Stimulated activated CD8-positive, alpha-beta memory T cell treated with anti-CD3 and anti-CD28 coated beads, Interleukin-12 subunit alpha, Interleukin-12 subunit beta, amount 100 ng/mL, for 1 hour (primary cell): ENCODE results near the gene FBXO31.

Experiments
- DNase-seq: peaks from one replicate; pipeline ENCODE4 v3.0.0-alpha.2; 2020; ENCODE audit warnings: low read depth

FBXO31 gene

GRCh38 chr16:87278191-87279093 is 105.1 kb downstream of the FBXO31 start:
- no peak for DNase-seq
